GM12878 (cell line): Measurements from ENCODE around the gene SCAP.

Source experiments
- CTCF ChIP-seq, 3 experiments: IDR thresholded peaks in 2 of 3; conservative IDR thresholded peaks in 1 of 3; 2 replicates each; pipeline ENCODE4 v1.5.1; 2011; ENCODE audit warnings: low read depth in 3 of 3, low read length in 3 of 3, mild to moderate bottlenecking in 3 of 3, control low read depth in 2 of 3, moderate library complexity in 2 of 3, inconsistent platforms in 1 of 3, mixed read lengths in 1 of 3; ENCODE audit not compliant: control insufficient read depth in 2 of 3, insufficient read depth in 1 of 3; ENCODE audit errors: extremely low read depth in 1 of 3
- E2F8 ChIP-seq: fragments of 450-650 bp; IDR thresholded peaks from 2 replicates; pipeline ENCODE4 v1.6.1; 2018; ENCODE audit warnings: mild to moderate bottlenecking, low read depth, moderate library complexity; ENCODE audit not compliant: partially characterized antibody
- EP300 ChIP-seq, 2 experiments: fragments of 150-350 bp in 1 of 2; IDR thresholded peaks; 2 replicates each; pipeline ENCODE4 v1.6.1; 2011 to 2012; ENCODE audit warnings: low read depth in 2 of 2, low read length in 2 of 2, borderline replicate concordance in 1 of 2, improper control_type of control experiment in 1 of 2, inconsistent platforms in 1 of 2; ENCODE audit not compliant: control insufficient read depth in 1 of 2
- EZH2 ChIP-seq: IDR thresholded peaks from 2 replicates; pipeline ENCODE4 v1.6.1; 2012; ENCODE audit warnings: low read depth, mild to moderate bottlenecking, control low read depth, inconsistent platforms, low read length, borderline replicate concordance; ENCODE audit not compliant: control insufficient read depth
- KAT2A ChIP-seq: conservative IDR thresholded peaks from 2 replicates; pipeline ENCODE4 v1.6.1; 2011; ENCODE audit warnings: low read depth, low read length; ENCODE audit not compliant: control insufficient read depth
- MXI1 ChIP-seq: fragments of 150-350 bp; IDR thresholded peaks from 2 replicates; pipeline ENCODE4 v1.6.1; 2011; ENCODE audit warnings: low read depth, mild to moderate bottlenecking, inconsistent platforms, low read length, improper control_type of control experiment
- POLR2A ChIP-seq: IDR thresholded peaks from 2 replicates; pipeline ENCODE4 v1.6.1; 2011; ENCODE audit warnings: low read depth, mild to moderate bottlenecking, low read length
- RAD21 ChIP-seq: IDR thresholded peaks from 2 replicates; pipeline ENCODE4 v1.6.1; 2011; ENCODE audit warnings: mild to moderate bottlenecking, low read depth, low read length, moderate library complexity; ENCODE audit not compliant: insufficient read depth
- RB1 ChIP-seq: fragments of 450-650 bp; formaldehyde crosslinking; IDR thresholded peaks from 2 replicates; pipeline ENCODE4 v1.6.1; 2017; ENCODE audit warnings: mild to moderate bottlenecking, borderline replicate concordance
- TCF7 ChIP-seq: IDR thresholded peaks from 2 replicates; pipeline ENCODE4 v1.6.1; 2014; ENCODE audit warnings: antibody characterized with exemption, borderline replicate concordance
- TF ChIP-seq, protein P1 (sequence below): IDR thresholded peaks from 2 replicates; pipeline ENCODE4 v1.6.1; 2012; ENCODE audit warnings: low read depth, low read length, improper control_type of control experiment
- TF ChIP-seq, protein P2 (sequence below): IDR thresholded peaks from 2 replicates; pipeline ENCODE4 v1.6.1; 2012; ENCODE audit warnings: mild to moderate bottlenecking, low read depth, low read length
- TF ChIP-seq, protein P3 (sequence below): fragments of 450-650 bp; IDR thresholded peaks from 2 replicates; pipeline ENCODE4 v1.6.1; 2016; ENCODE audit warnings: mild to moderate bottlenecking
- TF ChIP-seq, protein P4 (sequence below): IDR thresholded peaks from 2 replicates; pipeline ENCODE4 v1.6.1; 2012; ENCODE audit warnings: low read depth, low read length, improper control_type of control experiment

DNA sequence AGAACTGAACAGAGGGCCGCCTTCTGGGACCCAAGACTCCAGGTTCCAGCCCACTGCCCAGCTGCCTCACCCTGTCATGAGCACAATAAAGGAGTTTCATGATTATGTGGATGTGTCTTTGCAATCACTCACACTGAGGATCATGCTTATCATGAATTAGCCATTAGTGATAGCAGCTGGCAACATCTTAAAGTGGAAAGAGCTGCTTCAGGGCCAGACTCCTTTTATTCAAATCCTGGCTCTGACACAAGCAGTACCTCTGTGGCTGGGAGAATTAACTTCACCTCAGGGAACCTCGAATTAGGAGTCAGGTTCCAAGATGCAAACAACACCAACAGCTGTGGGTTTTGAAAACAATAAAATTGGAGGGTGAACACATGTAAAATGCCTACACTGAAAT is 6.6 kb upstream of the SCAP start:
- no peak for TF ChIP-seq CTCF (IDR thresholded peaks at IDR 0.05 in 2 of 3, conservative IDR thresholded peaks at IDR 0.05 in 1 of 3; ENCODE audit: control insufficient read depth in 2 of 3, extremely low read depth in 1 of 3, insufficient read depth in 1 of 3, low read depth in 3 of 3, low read length in 3 of 3)
- TF ChIP-seq, protein P1, sequence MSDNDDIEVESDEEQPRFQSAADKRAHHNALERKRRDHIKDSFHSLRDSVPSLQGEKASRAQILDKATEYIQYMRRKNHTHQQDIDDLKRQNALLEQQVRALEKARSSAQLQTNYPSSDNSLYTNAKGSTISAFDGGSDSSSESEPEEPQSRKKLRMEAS, result no peak
- TF ChIP-seq, protein P2, sequence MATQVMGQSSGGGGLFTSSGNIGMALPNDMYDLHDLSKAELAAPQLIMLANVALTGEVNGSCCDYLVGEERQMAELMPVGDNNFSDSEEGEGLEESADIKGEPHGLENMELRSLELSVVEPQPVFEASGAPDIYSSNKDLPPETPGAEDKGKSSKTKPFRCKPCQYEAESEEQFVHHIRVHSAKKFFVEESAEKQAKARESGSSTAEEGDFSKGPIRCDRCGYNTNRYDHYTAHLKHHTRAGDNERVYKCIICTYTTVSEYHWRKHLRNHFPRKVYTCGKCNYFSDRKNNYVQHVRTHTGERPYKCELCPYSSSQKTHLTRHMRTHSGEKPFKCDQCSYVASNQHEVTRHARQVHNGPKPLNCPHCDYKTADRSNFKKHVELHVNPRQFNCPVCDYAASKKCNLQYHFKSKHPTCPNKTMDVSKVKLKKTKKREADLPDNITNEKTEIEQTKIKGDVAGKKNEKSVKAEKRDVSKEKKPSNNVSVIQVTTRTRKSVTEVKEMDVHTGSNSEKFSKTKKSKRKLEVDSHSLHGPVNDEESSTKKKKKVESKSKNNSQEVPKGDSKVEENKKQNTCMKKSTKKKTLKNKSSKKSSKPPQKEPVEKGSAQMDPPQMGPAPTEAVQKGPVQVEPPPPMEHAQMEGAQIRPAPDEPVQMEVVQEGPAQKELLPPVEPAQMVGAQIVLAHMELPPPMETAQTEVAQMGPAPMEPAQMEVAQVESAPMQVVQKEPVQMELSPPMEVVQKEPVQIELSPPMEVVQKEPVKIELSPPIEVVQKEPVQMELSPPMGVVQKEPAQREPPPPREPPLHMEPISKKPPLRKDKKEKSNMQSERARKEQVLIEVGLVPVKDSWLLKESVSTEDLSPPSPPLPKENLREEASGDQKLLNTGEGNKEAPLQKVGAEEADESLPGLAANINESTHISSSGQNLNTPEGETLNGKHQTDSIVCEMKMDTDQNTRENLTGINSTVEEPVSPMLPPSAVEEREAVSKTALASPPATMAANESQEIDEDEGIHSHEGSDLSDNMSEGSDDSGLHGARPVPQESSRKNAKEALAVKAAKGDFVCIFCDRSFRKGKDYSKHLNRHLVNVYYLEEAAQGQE, result no peak
- TF ChIP-seq E2F8, result no peak
- TF ChIP-seq KAT2A, result no peak
- TF ChIP-seq POLR2A, result no peak
- no peak for TF ChIP-seq EZH2
- no peak for TF ChIP-seq MXI1
- no peak for TF ChIP-seq RB1
- no peak for TF ChIP-seq TCF7
- TF ChIP-seq RAD21, result no peak
- TF ChIP-seq, protein P3, sequence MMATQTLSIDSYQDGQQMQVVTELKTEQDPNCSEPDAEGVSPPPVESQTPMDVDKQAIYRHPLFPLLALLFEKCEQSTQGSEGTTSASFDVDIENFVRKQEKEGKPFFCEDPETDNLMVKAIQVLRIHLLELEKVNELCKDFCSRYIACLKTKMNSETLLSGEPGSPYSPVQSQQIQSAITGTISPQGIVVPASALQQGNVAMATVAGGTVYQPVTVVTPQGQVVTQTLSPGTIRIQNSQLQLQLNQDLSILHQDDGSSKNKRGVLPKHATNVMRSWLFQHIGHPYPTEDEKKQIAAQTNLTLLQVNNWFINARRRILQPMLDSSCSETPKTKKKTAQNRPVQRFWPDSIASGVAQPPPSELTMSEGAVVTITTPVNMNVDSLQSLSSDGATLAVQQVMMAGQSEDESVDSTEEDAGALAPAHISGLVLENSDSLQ, result no peak
- no peak for TF ChIP-seq EP300 (IDR thresholded peaks at IDR 0.05; ENCODE audit: borderline replicate concordance in 1 of 2, control insufficient read depth in 1 of 2, low read depth in 2 of 2, low read length in 2 of 2)
- TF ChIP-seq, protein P4, sequence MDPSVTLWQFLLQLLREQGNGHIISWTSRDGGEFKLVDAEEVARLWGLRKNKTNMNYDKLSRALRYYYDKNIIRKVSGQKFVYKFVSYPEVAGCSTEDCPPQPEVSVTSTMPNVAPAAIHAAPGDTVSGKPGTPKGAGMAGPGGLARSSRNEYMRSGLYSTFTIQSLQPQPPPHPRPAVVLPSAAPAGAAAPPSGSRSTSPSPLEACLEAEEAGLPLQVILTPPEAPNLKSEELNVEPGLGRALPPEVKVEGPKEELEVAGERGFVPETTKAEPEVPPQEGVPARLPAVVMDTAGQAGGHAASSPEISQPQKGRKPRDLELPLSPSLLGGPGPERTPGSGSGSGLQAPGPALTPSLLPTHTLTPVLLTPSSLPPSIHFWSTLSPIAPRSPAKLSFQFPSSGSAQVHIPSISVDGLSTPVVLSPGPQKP, result no peak
